ENCODE results near the gene H1-8.

H1-8 gene

GRCh38 chr3:129556890-129557547 lies 14.0 kb downstream of the H1-8 start:
- no peak for DNase-seq

- DNase-seq: no peak
These were observed 14.5 kb downstream of the H1-8 start for GRCh38 chr3:129557548-129557894.

- DNase-seq: no peak
These were observed 15.3 kb downstream of the H1-8 start for GRCh38 chr3:129558081-129558771.

- DNase-seq: no peak
These were observed 16.0 kb downstream of the H1-8 start for GRCh38 chr3:129558772-129559564.

- DNase-seq: no peak
These were observed 16.6 kb downstream of the H1-8 start for GRCh38 chr3:129559565-129560079.

GRCh38 chr3:129560269-129560787 lies 17.4 kb downstream of the H1-8 start:
- peak; percentile 49 for DNase-seq

GRCh38 chr3:129560911-129561594 lies 18.1 kb downstream of the H1-8 start:
- DNase-seq: no peak

GRCh38 chr3:129561619-129562248 lies 18.8 kb downstream of the H1-8 start:
- DNase-seq: no peak

- no peak for DNase-seq
These were observed 19.8 kb downstream of the H1-8 start for GRCh38 chr3:129562803-129563202.

- DNase-seq: no peak
These were observed 20.4 kb downstream of the H1-8 start for GRCh38 chr3:129563332-129563731.

GRCh38 chr3:129563850-129564535 lies 21.0 kb downstream of the H1-8 start:
- no peak for DNase-seq

- no peak for DNase-seq
These were observed 22.1 kb downstream of the H1-8 start for GRCh38 chr3:129564981-129565644.

- no peak for DNase-seq
These were observed 22.9 kb downstream of the H1-8 start for GRCh38 chr3:129565902-129566301.

GRCh38 chr3:129567176-129567705 lies 24.3 kb downstream of the H1-8 start:
- DNase-seq: no peak

GRCh38 chr3:129567939-129568338 lies 25.0 kb downstream of the H1-8 start:
- DNase-seq: no peak

GRCh38 chr3:129569856-129570255 lies 26.9 kb downstream of the H1-8 start:
- DNase-seq: no peak

GRCh38 chr3:129571605-129572547 lies 28.9 kb downstream of the H1-8 start:
- DNase-seq: no peak

- DNase-seq: no peak
These were observed 29.6 kb downstream of the H1-8 start for GRCh38 chr3:129572603-129573002.

- no peak for DNase-seq
These were observed 30.5 kb downstream of the H1-8 start for GRCh38 chr3:129573493-129573892.

- no peak for DNase-seq
These were observed 31.2 kb downstream of the H1-8 start for GRCh38 chr3:129574206-129574605.
